ENCODE results near the gene BNIPL. TPM values are rescaled to one million over a fixed set of nuclear protein-coding genes. Genes with fewer than 3 reads are reported as not detected.

The BNIPL gene
- total RNA-seq, 2 experiments from 2014 or later = 1.1 to 1.3 TPM

Other genes with a start within 250 kb of the BNIPL start
- gene CTSK, start 228.3 kb upstream of the BNIPL start, total RNA-seq = under 1 TPM; 0.84 to 0.95 TPM
- gene ARNT, start 160.0 kb upstream of the BNIPL start, total RNA-seq = 10 to 100 TPM; 28.8 to 28.9 TPM
- gene CTXND2, start 149.4 kb upstream of the BNIPL start, total RNA-seq = not detected
- gene SETDB1, start 110.2 kb upstream of the BNIPL start, total RNA-seq = 10 to 100 TPM; 40.4 to 44.7 TPM
- 100 to 1,000 TPM; 130 to 135 TPM for gene CERS2, start 61.8 kb upstream of the BNIPL start, total RNA-seq
- not detected for gene ANXA9, start 54.3 kb upstream of the BNIPL start, total RNA-seq
- 10 to 100 TPM; 14.6 to 15.1 TPM for gene MINDY1, start 29.7 kb upstream of the BNIPL start, total RNA-seq
- gene PRUNE1, start 28.1 kb upstream of the BNIPL start, total RNA-seq = 10 to 100 TPM; 13.3 to 15.9 TPM
- under 1 TPM; 0.49 to 0.57 TPM for gene C1orf56, start 11.2 kb downstream of the BNIPL start, total RNA-seq
- gene CDC42SE1, start 23.0 kb downstream of the BNIPL start, total RNA-seq = 10 to 100 TPM; 98.1 to 99.0 TPM
- gene MLLT11, start 23.8 kb downstream of the BNIPL start, total RNA-seq = 1 to 10 TPM; 3.3 to 3.6 TPM
- gene GABPB2, start 34.2 kb downstream of the BNIPL start, total RNA-seq = 10 to 100 TPM; 16.1 to 16.2 TPM
- 1 to 10 TPM; 1.5 to 1.6 TPM for gene SEMA6C, start 110.0 kb downstream of the BNIPL start, total RNA-seq
- gene TNFAIP8L2, start 120.1 kb downstream of the BNIPL start, total RNA-seq = 10 to 100 TPM in 1 of 2 experiments, 1 to 10 TPM in 1; 9.6 to 10.5 TPM
- gene LYSMD1, start 129.3 kb downstream of the BNIPL start, total RNA-seq = 1 to 10 TPM; 4.5 to 4.8 TPM
- 10 to 100 TPM; 60.5 to 64.2 TPM for gene SCNM1, start 129.6 kb downstream of the BNIPL start, total RNA-seq
- 1 to 10 TPM in 1 of 2 experiments, under 1 TPM in 1; 0.98 to 1.1 TPM for gene TMOD4, start 139.4 kb downstream of the BNIPL start, total RNA-seq
- 10 to 100 TPM; 49.8 to 56.9 TPM for gene VPS72, start 153.6 kb downstream of the BNIPL start, total RNA-seq
- gene PIP5K1A, start 162.0 kb downstream of the BNIPL start, total RNA-seq = 10 to 100 TPM; 72.6 to 82.5 TPM
- gene PSMD4, start 218.1 kb downstream of the BNIPL start, total RNA-seq = 100 to 1,000 TPM; 167 to 192 TPM
- 10 to 100 TPM; 20.9 to 22.0 TPM for gene ZNF687, start 245.7 kb downstream of the BNIPL start, total RNA-seq